HCT116 (cell line): ENCODE data around the gene ST3GAL3. TPM values are rescaled to one million over a fixed set of nuclear protein-coding genes. Genes with fewer than 3 reads are reported as not detected.

Experiments used
- ATAC-seq: fragments of 200-7000 bp; cut with Tn5 transposase; 2 replicates; pipeline ENCODE4 v1.9.1; 2020; ENCODE audit warnings: mild to moderate bottlenecking, moderate library complexity
- BruUV-seq: library from RNA; stranded (reverse); fragments of 400-500 nt; replicated peaks from 2 replicates; lab custom pipeline; 2021; lab: Mats Ljungman, UMichigan
- CTCF ChIA-PET: fragments of 300-600 bp; sonication (Branson Sonifier 250); formaldehyde crosslinking; loops from one replicate; lab custom pipeline; 2021; ENCODE audit warnings: antibody characterized with exemption; lab: Charles Lee
- POLR2A ChIA-PET: fragments of 300-600, 350-600 bp; sonication (Branson Sonifier 250); formaldehyde crosslinking; loops from one replicate; lab custom pipeline; 2021; ENCODE audit warnings: antibody characterized with exemption; lab: Charles Lee
- RAD21 ChIA-PET, 2 experiments: fragments of 300-600 bp; sonication (Branson Sonifier 250); formaldehyde crosslinking; loops; one replicate each; lab custom pipeline; 2023; ENCODE audit warnings: low total read pairs in 2 of 2; ENCODE audit not compliant: uncharacterized antibody in 2 of 2, unreplicated experiment in 2 of 2, low non-redundant PET in 1 of 2; lab: Charles Lee
- DNase-seq: peaks from one replicate; pipeline ENCODE4 v3.0.0-alpha.2; 2010; ENCODE audit warnings: low read depth, low spot score
- H2AFZ ChIP-seq: fragments of 200-600 bp; shearing (Covaris generic), sonication (generic); 2 replicates; pipeline ENCODE4 v1.6.1; 2017; ENCODE audit warnings: low read depth, mixed run types, mixed read lengths, antibody characterized with exemption, low read length; ENCODE audit not compliant: poor library complexity, severe bottlenecking
- H3K27ac ChIP-seq: 2 replicates; pipeline ENCODE4 v1.5.1; 2012; ENCODE audit warnings: low read depth, low read length
- H3K27me3 ChIP-seq: fragments of 200-600 bp; sonication (generic); 2 replicates; pipeline ENCODE4 v1.6.1; 2016; ENCODE audit warnings: mixed run types, low read length, mixed read lengths; ENCODE audit not compliant: insufficient read depth
- H3K36me3 ChIP-seq, 2 experiments: fragments of 200-500 bp in 1 of 2; fragments of 200-600 bp in 1 of 2; sonication (Bioruptor generic) in 1 of 2; sonication (generic) in 1 of 2; 2 replicates each; pipeline versions ENCODE4 v1.5.1 to v1.6.1; 2014 to 2016; ENCODE audit warnings: low read length in 2 of 2, inconsistent platforms in 1 of 2, mixed read lengths in 1 of 2, mixed run types in 1 of 2; ENCODE audit not compliant: insufficient read depth in 2 of 2, control insufficient read depth in 1 of 2
- H3K4me1 ChIP-seq, 2 experiments: fragments of 200-600 bp in 1 of 2; sonication (generic) in 1 of 2; 2 replicates each; pipeline versions ENCODE4 v1.5.1 to v1.6.1; 2012 to 2017; ENCODE audit warnings: low read length in 2 of 2, inconsistent platforms in 1 of 2, mild to moderate bottlenecking in 1 of 2, mixed read lengths in 1 of 2, mixed run types in 1 of 2, moderate library complexity in 1 of 2; ENCODE audit not compliant: insufficient read depth in 2 of 2, control insufficient read depth in 1 of 2
- H3K4me2 ChIP-seq: fragments of 200-600 bp; sonication (generic); 2 replicates; pipeline ENCODE4 v1.6.1; 2017; ENCODE audit warnings: mixed run types, low read length, mixed read lengths
- H3K4me3 ChIP-seq, 2 experiments: fragments of 200-600 bp in 1 of 2; sonication (generic) in 1 of 2; replicated peaks in 1 of 2; 2 replicates each; pipeline ENCODE4 v1.5.1; 2011 to 2016; ENCODE audit warnings: low read length in 2 of 2, control low read depth in 1 of 2, low read depth in 1 of 2, mild to moderate bottlenecking in 1 of 2, mixed read lengths in 1 of 2, mixed run types in 1 of 2
- H3K79me2 ChIP-seq: fragments of 200-600 bp; sonication (generic); 2 replicates; pipeline ENCODE4 v1.6.1; 2017; ENCODE audit warnings: mild to moderate bottlenecking, mixed run types, low read length, moderate library complexity, mixed read lengths; ENCODE audit not compliant: insufficient read depth
- H3K9ac ChIP-seq: fragments of 200-600 bp; sonication (generic); 2 replicates; pipeline ENCODE4 v1.6.1; 2016; ENCODE audit warnings: low read length, mixed read lengths
- H3K9me2 ChIP-seq: fragments of 200-600 bp; sonication (generic), shearing (Covaris generic); 2 replicates; pipeline ENCODE4 v1.6.1; 2017; ENCODE audit warnings: mixed run types, mild to moderate bottlenecking, moderate library complexity; ENCODE audit not compliant: insufficient read depth
- H3K9me3 ChIP-seq, 2 experiments: fragments of 200-500 bp in 1 of 2; fragments of 200-600 bp in 1 of 2; sonication (Bioruptor generic) in 1 of 2; sonication (generic) in 1 of 2; 2 replicates each; pipeline ENCODE4 v1.6.1; 2014 to 2017; ENCODE audit warnings: low read length in 2 of 2, mixed read lengths in 2 of 2, inconsistent platforms in 1 of 2, low read depth in 1 of 2, mild to moderate bottlenecking in 1 of 2, mixed run types in 1 of 2, moderate library complexity in 1 of 2; ENCODE audit not compliant: control insufficient read depth in 1 of 2, insufficient read depth in 1 of 2
- H4K20me1 ChIP-seq: fragments of 200-600 bp; sonication (generic), shearing (Covaris generic); 2 replicates; pipeline ENCODE4 v1.6.1; 2017; ENCODE audit warnings: mixed run types, mild to moderate bottlenecking, moderate library complexity; ENCODE audit not compliant: insufficient read depth
- CEBPB ChIP-seq: IDR thresholded peaks from 2 replicates; pipeline ENCODE4 v1.6.1; 2012; ENCODE audit warnings: low read depth
- EGR1 ChIP-seq: IDR thresholded peaks from 2 replicates; pipeline ENCODE4 v1.6.1; 2012; ENCODE audit warnings: low read depth
- ELF1 ChIP-seq: IDR thresholded peaks from 2 replicates; pipeline ENCODE4 v1.6.1; 2012; ENCODE audit warnings: low read depth, borderline replicate concordance
- JUND ChIP-seq: IDR thresholded peaks from 2 replicates; pipeline ENCODE4 v1.6.1; 2012
- SP1 ChIP-seq: IDR thresholded peaks from 2 replicates; pipeline ENCODE4 v1.6.1; 2012; ENCODE audit warnings: low read depth
- TCF7L2 ChIP-seq: IDR thresholded peaks from 2 replicates; pipeline ENCODE4 v1.7.0; 2011; ENCODE audit warnings: borderline replicate concordance, inconsistent platforms; ENCODE audit not compliant: insufficient read depth, insufficient read length; ENCODE audit errors: extremely low read depth
- intact Hi-C: fragments of 100-400 bp; cut with micrococcal nuclease; formaldehyde crosslinking; loops from 2 replicates; pipeline ENCODE4 v1.10.0; 2022
- total RNA-seq: library from RNA; stranded (reverse); gene quantifications from one replicate; pipeline ENCODE4 v1.2.1, GENCODE V29; 2021; ENCODE audit not compliant: unreplicated experiment
- TF ChIP-seq, protein P1 (sequence below), 3 experiments: fragments of 200-600 bp in 1 of 3; sonication (generic) in 1 of 3; IDR thresholded peaks in 2 of 3; conservative IDR thresholded peaks in 1 of 3; 2 replicates each; pipeline ENCODE4 v1.5.1; 2012 to 2017; ENCODE audit warnings: low read depth in 2 of 3, low read length in 2 of 3, antibody characterized with exemption in 1 of 3, borderline replicate concordance in 1 of 3, control low read depth in 1 of 3, mild to moderate bottlenecking in 1 of 3, mixed read lengths in 1 of 3, mixed run types in 1 of 3, moderate library complexity in 1 of 3; ENCODE audit not compliant: insufficient read depth in 1 of 3

ST3GAL3 gene
- total RNA-seq, 1 experiment from 2014 or later, result 7.2 TPM

DNA sequence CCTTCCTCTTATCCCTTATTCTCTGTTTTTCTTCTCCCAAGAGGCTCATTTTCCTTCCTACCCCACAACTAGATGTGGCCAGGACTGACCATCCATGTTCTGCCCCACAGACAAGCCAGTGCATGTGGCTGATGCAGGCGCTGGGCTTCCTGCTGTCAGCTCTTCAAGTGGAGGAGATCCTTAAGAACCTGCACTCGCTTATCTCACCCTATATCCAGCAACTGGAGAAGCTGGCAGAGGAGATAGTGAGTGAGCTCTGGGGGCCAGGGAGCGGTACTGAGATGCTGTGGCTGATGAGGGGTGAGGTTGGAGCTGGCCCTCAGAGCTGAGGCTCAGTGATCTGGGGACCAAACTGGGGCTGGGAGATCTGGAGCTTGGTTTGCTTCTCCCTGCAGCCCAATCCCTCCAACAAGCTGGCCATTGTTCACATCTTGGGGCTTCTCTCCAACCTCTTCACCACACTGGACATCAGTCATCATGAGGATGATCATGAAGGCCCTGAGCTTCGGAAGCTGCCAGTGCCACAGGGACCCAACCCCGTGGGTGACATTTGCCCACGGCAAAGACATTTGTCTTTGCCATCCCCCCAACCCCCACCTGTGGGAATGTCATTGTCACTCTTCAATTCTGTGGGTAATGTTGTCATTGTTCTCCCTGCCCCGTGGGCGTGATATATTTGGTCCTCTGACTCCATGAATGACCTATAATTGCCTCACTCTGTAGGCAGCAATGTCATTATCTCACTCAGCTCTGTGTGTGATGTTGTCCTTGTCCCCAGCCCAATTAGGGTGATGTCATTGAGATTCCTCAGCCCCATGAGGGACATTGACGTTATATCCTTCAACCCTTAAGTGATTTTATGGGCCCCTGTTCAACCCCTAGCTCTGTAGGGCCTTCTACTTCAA is 251.3 kb downstream of the ST3GAL3 start:
- no TSS peak for BruUV-seq
- no peak overlapping the region for H3K4me3 ChIP-seq
- H3K27ac ChIP-seq, result no peak overlapping the region
- H4K20me1 ChIP-seq, result no peaks in the 10 kb centered on the region
- CTCF ChIA-PET, result no interaction called here
- peaks cover 0 to 4% of the 10 kb centered on the region in 2 experiments; a peak in 2 of 4 replicates for H3K36me3 ChIP-seq
- POLR2A ChIA-PET, result no interaction called here
- no peak overlapping the region for H3K9ac ChIP-seq
- H2AFZ ChIP-seq, result no peak overlapping the region
- RAD21 ChIA-PET, result no interaction called here
- intact Hi-C loops, result no loop called here
- no peaks in the 10 kb centered on the region for H3K79me2 ChIP-seq
- DNase-seq (no peak), ATAC-seq (no peak)
- no peaks in the 10 kb centered on the region for H3K9me3 ChIP-seq
- H3K9me2 ChIP-seq, result no peaks in the 10 kb centered on the region
- no peak overlapping the region for H3K4me2 ChIP-seq
- H3K27me3 ChIP-seq, result no peaks in the 10 kb centered on the region
- no peak for TF ChIP-seq SP1
- no peak for TF ChIP-seq ELF1
- TF ChIP-seq JUND, result no peak
- no peak for TF ChIP-seq EGR1
- TF ChIP-seq, protein P1, sequence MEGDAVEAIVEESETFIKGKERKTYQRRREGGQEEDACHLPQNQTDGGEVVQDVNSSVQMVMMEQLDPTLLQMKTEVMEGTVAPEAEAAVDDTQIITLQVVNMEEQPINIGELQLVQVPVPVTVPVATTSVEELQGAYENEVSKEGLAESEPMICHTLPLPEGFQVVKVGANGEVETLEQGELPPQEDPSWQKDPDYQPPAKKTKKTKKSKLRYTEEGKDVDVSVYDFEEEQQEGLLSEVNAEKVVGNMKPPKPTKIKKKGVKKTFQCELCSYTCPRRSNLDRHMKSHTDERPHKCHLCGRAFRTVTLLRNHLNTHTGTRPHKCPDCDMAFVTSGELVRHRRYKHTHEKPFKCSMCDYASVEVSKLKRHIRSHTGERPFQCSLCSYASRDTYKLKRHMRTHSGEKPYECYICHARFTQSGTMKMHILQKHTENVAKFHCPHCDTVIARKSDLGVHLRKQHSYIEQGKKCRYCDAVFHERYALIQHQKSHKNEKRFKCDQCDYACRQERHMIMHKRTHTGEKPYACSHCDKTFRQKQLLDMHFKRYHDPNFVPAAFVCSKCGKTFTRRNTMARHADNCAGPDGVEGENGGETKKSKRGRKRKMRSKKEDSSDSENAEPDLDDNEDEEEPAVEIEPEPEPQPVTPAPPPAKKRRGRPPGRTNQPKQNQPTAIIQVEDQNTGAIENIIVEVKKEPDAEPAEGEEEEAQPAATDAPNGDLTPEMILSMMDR (IDR thresholded peaks at IDR 0.05 in 2 of 3, conservative IDR thresholded peaks at IDR 0.05 in 1 of 3; ENCODE audit: borderline replicate concordance in 1 of 3, insufficient read depth in 1 of 3, low read depth in 2 of 3, low read length in 2 of 3), result no peak
- TF ChIP-seq TCF7L2, result no peak
- no peaks in the 10 kb centered on the region for H3K4me1 ChIP-seq

DNA sequence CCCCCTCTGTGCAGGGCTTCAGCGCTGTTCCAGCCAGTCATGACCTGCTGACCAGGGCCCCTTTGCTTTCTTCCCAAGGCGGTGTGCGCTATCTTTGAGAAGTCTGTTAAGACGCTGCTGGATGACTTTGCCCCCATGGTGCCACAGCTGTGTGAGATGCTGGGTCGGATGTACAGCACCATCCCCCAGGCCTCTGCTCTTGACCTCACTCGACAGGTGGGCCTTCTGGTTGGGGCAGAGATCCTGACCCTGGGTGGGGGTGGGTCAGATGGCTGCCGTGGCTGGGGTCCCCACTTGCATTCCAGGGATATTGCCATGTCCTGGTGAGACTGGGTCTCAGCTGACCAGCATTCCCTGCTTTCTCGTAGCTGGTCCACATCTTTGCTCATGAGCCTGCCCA is 253.5 kb downstream of the ST3GAL3 start:
- Histone ChIP-seq H3K9ac (no peak overlapping the region), H4K20me1 (no peaks in the 10 kb centered on the region), H3K4me3 (no peak overlapping the region), H3K9me3 (no peaks in the 10 kb centered on the region), H3K36me3 (peaks cover 0 to 4% of the 10 kb centered on the region in 2 experiments; a peak in 2 of 4 replicates), H3K4me1 (no peaks in the 10 kb centered on the region), H3K9me2 (no peaks in the 10 kb centered on the region), H3K4me2 (no peak overlapping the region), H3K79me2 (no peaks in the 10 kb centered on the region), H3K27me3 (no peaks in the 10 kb centered on the region), H3K27ac (no peak overlapping the region), H2AFZ (no peak overlapping the region)
- ChIA-PET CTCF (no interaction called here), POLR2A (no interaction called here), RAD21 (no interaction called here)
- BruUV-seq, result no TSS peak
- ATAC-seq (no peak), DNase-seq (no peak)
- intact Hi-C loops, result no loop called here
- TF ChIP-seq CEBPB, result no peak
